Lung (tissue), 12 donors: ENCODE results near the gene TRIM45. TPM values are rescaled to one million over a fixed set of nuclear protein-coding genes. Genes with fewer than 3 reads are reported as not detected.

Experiments
- ATAC-seq: fragments of 200-7000 bp; cut with Tn5 transposase; one replicate; pipeline ENCODE4 v1.9.1; 2020; ENCODE audit warnings: moderate number of reproducible peaks; ENCODE audit not compliant: insufficient read depth, low FRiP score
- DNase-seq, 3 donors: peaks; one replicate each; pipeline ENCODE4 v3.0.0-alpha.2; 2013 to 2017
- H3K27ac ChIP-seq, 2 donors: one replicate each; pipeline ENCODE4 v1.5.1; 2013; ENCODE audit warnings: mild to moderate bottlenecking in 2 of 2, moderate library complexity in 2 of 2, control low read depth in 1 of 2, inconsistent platforms in 1 of 2, low read depth in 1 of 2, low read length in 1 of 2
- H3K27me3 ChIP-seq, 3 donors: one replicate each; pipeline ENCODE4 v1.5.1; 2013; ENCODE audit warnings: low read length in 2 of 3; ENCODE audit not compliant: control insufficient read depth in 3 of 3, insufficient read depth in 3 of 3
- H3K36me3 ChIP-seq, 4 donors: one replicate each; pipeline ENCODE4 v1.5.1; 2013; ENCODE audit warnings: low read length in 4 of 4, mild to moderate bottlenecking in 1 of 4, moderate library complexity in 1 of 4; ENCODE audit not compliant: control insufficient read depth in 4 of 4, insufficient read depth in 4 of 4
- H3K4me1 ChIP-seq, 5 donors: one replicate each; pipeline ENCODE4 v1.5.1; 2013; ENCODE audit warnings: low read length in 5 of 5, mild to moderate bottlenecking in 2 of 5, moderate library complexity in 1 of 5; ENCODE audit not compliant: control insufficient read depth in 5 of 5, insufficient read depth in 5 of 5
- H3K4me3 ChIP-seq: one replicate; pipeline ENCODE4 v1.5.1; 2013; ENCODE audit warnings: mild to moderate bottlenecking, control low read depth, moderate library complexity
- H3K9ac ChIP-seq, 2 donors: one replicate each; pipeline ENCODE4 v1.5.1; 2013; ENCODE audit warnings: low read length in 2 of 2, control low read depth in 1 of 2; ENCODE audit not compliant: insufficient read depth in 1 of 2
- H3K9me3 ChIP-seq, 4 donors: one replicate each; pipeline ENCODE4 v1.5.1; 2013; ENCODE audit warnings: low read length in 3 of 4, mild to moderate bottlenecking in 1 of 4, moderate library complexity in 1 of 4; ENCODE audit not compliant: control insufficient read depth in 4 of 4, insufficient read depth in 3 of 4
- CTCF ChIP-seq: IDR thresholded peaks from 2 replicates; pipeline ENCODE4 v1.5.1; 2012; ENCODE audit warnings: mild to moderate bottlenecking; ENCODE audit errors: control extremely low read depth, extremely low read depth
- WGBS, 2 donors: extraction: QIAGEN DNeasy Blood & Tissue Kit; methylation state at CpG; one replicate each; pipeline ENCODE4 v1.1.7; 2013; 5-methylcytosine and 5-hydroxymethylcytosine counted together
- polyA plus RNA-seq, 2 donors: library from polyadenylated mRNA; stranded (reverse); fragments of 200-250 nt; gene quantifications; one replicate each; pipeline ENCODE4 v1.2.1, GENCODE V29; 2013
- total RNA-seq, 2 donors: library from RNA; depleted of rRNA in 1 of 2; stranded (reverse); fragments of >200 nt in 1 of 2; gene quantifications; one replicate each; pipeline ENCODE4 v1.2.1, GENCODE V29; 2014 to 2021
- donor health status: control.
- donor health status: control.
- donor health status: Bipolar disorder and iron deficiency.
- donor health status: healthy.
- donor health status: DM: yes; HTN: yes; CAD: no.

The TRIM45 gene
- total and polyA plus RNA-seq, 4 donors = 0.41 to 6.0 (median 3.0) TPM

GRCh38 chr1:117136749-117137148 lies 15.2 kb upstream of the TRIM45 start:
- DNase-seq (no peak), ATAC-seq (no peak)
- Histone ChIP-seq H3K9me3 (no peaks in the 10 kb centered on the region), H3K36me3 (no peaks in the 10 kb centered on the region), H3K27ac (no peak overlapping the region), H3K4me1 (no peaks in the 10 kb centered on the region), H3K27me3 (no peaks in the 10 kb centered on the region), H3K9ac (no peak overlapping the region), H3K4me3 (no peak overlapping the region)
- TF ChIP-seq CTCF = no peak
- WGBS, 2 donors = 45 to 67% methylated on average over 2 of the region's 2 CpGs

GRCh38 chr1:117135329-117135728 lies 13.8 kb upstream of the TRIM45 start:
- Histone ChIP-seq H3K4me3 (no peak overlapping the region), H3K9ac (no peak overlapping the region), H3K27me3 (no peaks in the 10 kb centered on the region), H3K36me3 (no peaks in the 10 kb centered on the region), H3K27ac (no peak overlapping the region), H3K4me1 (no peaks in the 10 kb centered on the region), H3K9me3 (no peaks in the 10 kb centered on the region)
- no peak for DNase-seq
- 86 to 95% methylated on average over 2 of the region's 2 CpGs for WGBS, 2 donors
- ATAC-seq = no peak
- no peak for TF ChIP-seq CTCF

DNA sequence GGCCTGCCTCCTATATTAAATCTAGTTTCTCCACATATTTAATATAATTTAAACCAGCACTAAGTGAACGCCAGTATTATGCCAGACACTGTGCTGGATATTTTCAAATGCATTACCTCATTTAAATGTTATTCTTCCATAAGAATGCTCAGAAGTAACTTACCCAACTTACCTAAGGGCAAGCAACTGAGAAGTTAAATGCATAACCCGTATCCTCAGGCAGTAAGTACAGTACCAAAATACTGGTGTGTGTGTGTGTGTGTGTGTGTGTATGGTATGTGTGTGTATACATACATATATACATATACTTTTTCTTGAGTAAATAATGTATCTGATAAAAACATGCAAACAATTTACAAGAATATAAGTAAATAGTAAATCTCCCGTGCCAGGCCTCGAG lies 9.0 kb upstream of the TRIM45 start:
- Histone ChIP-seq H3K9ac (no peak overlapping the region), H3K4me1 (peaks cover 0 to 13% (median 7%) of the 10 kb centered on the region in 5 donors), H3K36me3 (no peaks in the 10 kb centered on the region), H3K4me3 (no peak overlapping the region), H3K27ac (no peak overlapping the region), H3K9me3 (no peaks in the 10 kb centered on the region), H3K27me3 (no peaks in the 10 kb centered on the region)
- no peak for TF ChIP-seq CTCF
- no peak for ATAC-seq
- DNase-seq = no peak
- 90 to 93% methylated on average over 4 of the region's 4 CpGs for WGBS, 2 donors
